OCI-LY7 (cell line): Measurements from ENCODE around the gene MSL3B.

ENCODE experiments used
- BruUV-seq: library from RNA; stranded (reverse); fragments of 400-500 nt; replicated peaks from 2 replicates; lab custom pipeline; 2021; lab: Mats Ljungman, UMichigan
- CTCF ChIA-PET: fragments of 300-600 bp; sonication (Branson Sonifier 250); formaldehyde crosslinking; loops from one replicate; lab custom pipeline; 2022; ENCODE audit warnings: antibody characterized with exemption; ENCODE audit not compliant: unreplicated experiment; lab: Charles Lee
- POLR2A ChIA-PET: fragments of 300-600 bp; sonication (Branson Sonifier 250); formaldehyde crosslinking; loops from one replicate; lab custom pipeline; 2022; ENCODE audit warnings: antibody characterized with exemption; lab: Charles Lee
- DNase-seq: peaks from one replicate; pipeline ENCODE4 v3.0.0-alpha.2; 2015; ENCODE audit warnings: low spot score
- H2AFZ ChIP-seq: fragments of 200-600 bp; sonication (generic), shearing (Covaris generic); 2 replicates; pipeline ENCODE4 v1.6.1; 2014; ENCODE audit warnings: mild to moderate bottlenecking, antibody characterized with exemption, low read length, moderate library complexity
- H3K27ac ChIP-seq: fragments of 200-600 bp; sonication (generic); 2 replicates; pipeline ENCODE4 v1.5.1; 2014; ENCODE audit warnings: mixed run types, low read depth, mild to moderate bottlenecking, moderate library complexity, low read length, inconsistent platforms; ENCODE audit not compliant: poor library complexity, severe bottlenecking
- H3K36me3 ChIP-seq: fragments of 200-600 bp; sonication (generic); 2 replicates; pipeline ENCODE4 v1.6.1; 2014; ENCODE audit warnings: mild to moderate bottlenecking, antibody characterized with exemption, low read length, moderate library complexity, mixed read lengths; ENCODE audit not compliant: insufficient read depth
- H3K4me1 ChIP-seq: fragments of 200-600 bp; sonication (generic); 2 replicates; pipeline ENCODE4 v1.5.1; 2014; ENCODE audit warnings: mild to moderate bottlenecking, low read length; ENCODE audit not compliant: insufficient read depth, poor library complexity, severe bottlenecking
- H3K4me2 ChIP-seq: fragments of 200-600 bp; sonication (generic); 2 replicates; pipeline ENCODE4 v1.6.1; 2014; ENCODE audit warnings: mild to moderate bottlenecking, low read length
- H3K4me3 ChIP-seq: fragments of 200-600 bp; sonication (generic); 2 replicates; pipeline ENCODE4 v1.5.1; 2014; ENCODE audit warnings: mild to moderate bottlenecking, low read depth, low read length; ENCODE audit not compliant: poor library complexity, severe bottlenecking
- H3K79me2 ChIP-seq: fragments of 200-600 bp; sonication (generic); 2 replicates; pipeline ENCODE4 v1.6.1; 2016; ENCODE audit warnings: low read depth, mild to moderate bottlenecking, low read length, moderate library complexity, mixed read lengths; ENCODE audit not compliant: insufficient read depth
- H3K9me2 ChIP-seq: fragments of 200-600 bp; sonication (generic); 2 replicates; pipeline ENCODE4 v1.6.1; 2016; ENCODE audit warnings: mild to moderate bottlenecking, low read length, mixed read lengths; ENCODE audit not compliant: insufficient read depth
- H3K9me3 ChIP-seq: fragments of 200-600 bp; sonication (generic); 2 replicates; pipeline ENCODE4 v1.6.1; 2014; ENCODE audit warnings: mild to moderate bottlenecking, mixed run types, low read length, mixed read lengths
- H4K20me1 ChIP-seq: fragments of 200-600 bp; sonication (generic); 2 replicates; pipeline ENCODE4 v1.6.1; 2014; ENCODE audit warnings: mild to moderate bottlenecking, antibody characterized with exemption, low read length, moderate library complexity, mixed read lengths; ENCODE audit not compliant: insufficient read depth
- CTCF ChIP-seq: fragments of 200-600 bp; sonication (generic); conservative IDR thresholded peaks from 2 replicates; pipeline ENCODE4 v1.5.1; 2014; ENCODE audit warnings: mild to moderate bottlenecking, antibody characterized with exemption, low read length, moderate library complexity, mixed read lengths
- EZH2phosphoT487 ChIP-seq: fragments of 200-600 bp; sonication (generic); IDR thresholded peaks from 2 replicates; pipeline ENCODE4 v1.6.1; 2018; ENCODE audit warnings: low read depth, borderline replicate concordance, mild to moderate bottlenecking, mixed run types, antibody characterized with exemption, low read length, moderate library complexity, mixed read lengths
- intact Hi-C: fragments of 100-400 bp; cut with micrococcal nuclease; formaldehyde crosslinking; loops from one replicate; pipeline ENCODE4 v1.10.0; 2022; ENCODE audit not compliant: unreplicated experiment

MSL3B gene

GRCh38 chr2:233832414-233832813, 35.8 kb downstream of the MSL3B start:
- ChIA-PET CTCF (no interaction called here), POLR2A (interaction anchor here (0.6 kb wide), 1 partner anchor 476 kb away, joined by 5 read pairs; no protein-coding TSS in a partner anchor)
- 0 out of 2 replicates have a peak, but pooled peaks cover 2% of the 10 kb centered on the region for H4K20me1 ChIP-seq
- H3K4me1 ChIP-seq, result peaks cover 10% of the 10 kb centered on the region
- H3K36me3 ChIP-seq, result peaks cover 44% of the 10 kb centered on the region
- no peak for TF ChIP-seq EZH2phosphoT487
- no peak for TF ChIP-seq CTCF
- no peaks in the 10 kb centered on the region for H3K9me3 ChIP-seq
- no peak overlapping the region for H3K4me3 ChIP-seq
- H3K4me2 ChIP-seq, result no peak overlapping the region
- H3K9me2 ChIP-seq, result no peaks in the 10 kb centered on the region
- no peak overlapping the region for H3K27ac ChIP-seq
- peaks cover 14% of the 10 kb centered on the region; the same call in 1 of the 2 replicates for H3K79me2 ChIP-seq
- DNase-seq, result no peak
- intact Hi-C loops, result loop anchor here (5.0 to 10.0 kb wide), 2 partner anchors 120 to 348 kb away; partner anchors contain the start of gene UGT1A5
- no TSS peak for BruUV-seq
- no peak overlapping the region for H2AFZ ChIP-seq

DNA sequence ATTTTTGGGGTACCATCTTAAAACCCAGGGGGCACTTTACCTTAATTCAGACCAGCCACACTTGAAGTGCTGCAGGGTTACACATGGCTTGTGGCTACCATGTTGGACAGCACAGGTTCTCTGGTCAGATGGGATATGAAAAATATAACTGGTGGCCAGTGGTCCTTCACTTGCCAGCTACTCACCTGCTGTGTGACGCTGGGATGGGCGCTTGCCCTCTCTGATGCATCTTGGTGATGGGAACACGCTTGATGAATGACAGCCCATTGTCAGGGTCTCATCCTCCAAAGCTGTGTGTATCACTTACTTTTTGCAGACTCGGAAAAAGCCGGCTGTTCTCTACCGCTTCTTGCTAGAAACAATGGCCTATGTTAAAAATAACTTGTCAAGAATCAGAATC, 36.3 kb downstream of the MSL3B start:
- ChIA-PET POLR2A (interaction anchor here (0.6 kb wide), 1 partner anchor 475 kb away, joined by 5 read pairs; no protein-coding TSS in a partner anchor), CTCF (interaction anchor here (0.6 kb wide), 1 partner anchor 1242 kb away, joined by 3 read pairs; no protein-coding TSS in a partner anchor)
- TF ChIP-seq CTCF, result no peak
- TF ChIP-seq EZH2phosphoT487, result no peak
- no TSS peak for BruUV-seq
- intact Hi-C loops, result loop anchor here (5.0 to 10.0 kb wide), 2 partner anchors 120 to 347 kb away; partner anchors contain the start of gene UGT1A5
- H3K79me2 ChIP-seq, result peaks cover 9% of the 10 kb centered on the region; the same call in 1 of the 2 replicates
- no peaks in the 10 kb centered on the region for H3K9me3 ChIP-seq
- H2AFZ ChIP-seq, result no peak overlapping the region
- no peak overlapping the region for H3K4me2 ChIP-seq
- no peaks in the 10 kb centered on the region for H4K20me1 ChIP-seq
- DNase-seq, result no peak
- peaks cover 38% of the 10 kb centered on the region for H3K36me3 ChIP-seq
- H3K4me3 ChIP-seq, result no peak overlapping the region
- no peaks in the 10 kb centered on the region for H3K9me2 ChIP-seq
- peaks cover 10% of the 10 kb centered on the region for H3K4me1 ChIP-seq
- no peak overlapping the region for H3K27ac ChIP-seq
